ENCODE measurements around the gene ARMH3. TPM values are rescaled to one million over a fixed set of nuclear protein-coding genes. Genes with fewer than 3 reads are reported as not detected.

ARMH3 gene
- total and polyA plus RNA-seq, 10 of the 15 experiments (the other 5 are each of a cell fraction or from before 2014, with no cell fraction given): 13.0 to 33.0 (median 16.4) TPM

DNA sequence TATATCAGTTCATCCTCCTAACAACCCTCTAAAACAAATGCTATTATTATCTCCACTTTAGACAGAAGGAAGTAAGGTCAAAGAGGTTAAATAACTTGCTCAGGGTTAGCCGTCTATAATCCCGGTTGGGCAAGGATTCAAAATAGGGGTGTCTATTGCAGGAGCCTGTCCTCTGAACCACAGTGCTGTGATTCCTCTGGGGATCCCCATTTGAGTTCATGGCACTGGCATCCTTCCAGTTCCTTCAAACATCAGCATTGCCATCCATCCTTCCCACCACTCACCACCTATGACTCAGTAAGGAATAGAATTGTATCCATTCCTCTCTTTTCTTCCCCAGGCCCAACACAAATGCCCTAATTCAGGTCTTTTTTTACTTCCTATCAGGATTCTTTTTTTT is 34.8 kb upstream of the ARMH3 start (continued):
- TF ChIP-seq, protein P1, sequence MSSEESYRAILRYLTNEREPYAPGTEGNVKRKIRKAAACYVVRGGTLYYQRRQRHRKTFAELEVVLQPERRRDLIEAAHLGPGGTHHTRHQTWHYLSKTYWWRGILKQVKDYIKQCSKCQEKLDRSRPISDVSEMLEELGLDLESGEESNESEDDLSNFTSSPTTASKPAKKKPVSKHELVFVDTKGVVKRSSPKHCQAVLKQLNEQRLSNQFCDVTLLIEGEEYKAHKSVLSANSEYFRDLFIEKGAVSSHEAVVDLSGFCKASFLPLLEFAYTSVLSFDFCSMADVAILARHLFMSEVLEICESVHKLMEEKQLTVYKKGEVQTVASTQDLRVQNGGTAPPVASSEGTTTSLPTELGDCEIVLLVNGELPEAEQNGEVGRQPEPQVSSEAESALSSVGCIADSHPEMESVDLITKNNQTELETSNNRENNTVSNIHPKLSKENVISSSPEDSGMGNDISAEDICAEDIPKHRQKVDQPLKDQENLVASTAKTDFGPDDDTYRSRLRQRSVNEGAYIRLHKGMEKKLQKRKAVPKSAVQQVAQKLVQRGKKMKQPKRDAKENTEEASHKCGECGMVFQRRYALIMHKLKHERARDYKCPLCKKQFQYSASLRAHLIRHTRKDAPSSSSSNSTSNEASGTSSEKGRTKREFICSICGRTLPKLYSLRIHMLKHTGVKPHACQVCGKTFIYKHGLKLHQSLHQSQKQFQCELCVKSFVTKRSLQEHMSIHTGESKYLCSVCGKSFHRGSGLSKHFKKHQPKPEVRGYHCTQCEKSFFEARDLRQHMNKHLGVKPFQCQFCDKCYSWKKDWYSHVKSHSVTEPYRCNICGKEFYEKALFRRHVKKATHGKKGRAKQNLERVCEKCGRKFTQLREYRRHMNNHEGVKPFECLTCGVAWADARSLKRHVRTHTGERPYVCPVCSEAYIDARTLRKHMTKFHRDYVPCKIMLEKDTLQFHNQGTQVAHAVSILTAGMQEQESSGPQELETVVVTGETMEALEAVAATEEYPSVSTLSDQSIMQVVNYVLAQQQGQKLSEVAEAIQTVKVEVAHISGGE (CRISPR knock-in tag; IDR thresholded peaks at IDR 0.05): no peak
- TF ChIP-seq, protein P2, sequence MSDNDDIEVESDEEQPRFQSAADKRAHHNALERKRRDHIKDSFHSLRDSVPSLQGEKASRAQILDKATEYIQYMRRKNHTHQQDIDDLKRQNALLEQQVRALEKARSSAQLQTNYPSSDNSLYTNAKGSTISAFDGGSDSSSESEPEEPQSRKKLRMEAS (IDR thresholded peaks at IDR 0.05; ENCODE audit: low read depth, low read length): no peak
- TF ChIP-seq RFX5 (IDR thresholded peaks at IDR 0.05; ENCODE audit: low read depth, low read length): no peak
- TF ChIP-seq, protein P3, sequence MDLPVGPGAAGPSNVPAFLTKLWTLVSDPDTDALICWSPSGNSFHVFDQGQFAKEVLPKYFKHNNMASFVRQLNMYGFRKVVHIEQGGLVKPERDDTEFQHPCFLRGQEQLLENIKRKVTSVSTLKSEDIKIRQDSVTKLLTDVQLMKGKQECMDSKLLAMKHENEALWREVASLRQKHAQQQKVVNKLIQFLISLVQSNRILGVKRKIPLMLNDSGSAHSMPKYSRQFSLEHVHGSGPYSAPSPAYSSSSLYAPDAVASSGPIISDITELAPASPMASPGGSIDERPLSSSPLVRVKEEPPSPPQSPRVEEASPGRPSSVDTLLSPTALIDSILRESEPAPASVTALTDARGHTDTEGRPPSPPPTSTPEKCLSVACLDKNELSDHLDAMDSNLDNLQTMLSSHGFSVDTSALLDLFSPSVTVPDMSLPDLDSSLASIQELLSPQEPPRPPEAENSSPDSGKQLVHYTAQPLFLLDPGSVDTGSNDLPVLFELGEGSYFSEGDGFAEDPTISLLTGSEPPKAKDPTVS (IDR thresholded peaks at IDR 0.05; ENCODE audit: low read depth, low read length): no peak

DNA sequence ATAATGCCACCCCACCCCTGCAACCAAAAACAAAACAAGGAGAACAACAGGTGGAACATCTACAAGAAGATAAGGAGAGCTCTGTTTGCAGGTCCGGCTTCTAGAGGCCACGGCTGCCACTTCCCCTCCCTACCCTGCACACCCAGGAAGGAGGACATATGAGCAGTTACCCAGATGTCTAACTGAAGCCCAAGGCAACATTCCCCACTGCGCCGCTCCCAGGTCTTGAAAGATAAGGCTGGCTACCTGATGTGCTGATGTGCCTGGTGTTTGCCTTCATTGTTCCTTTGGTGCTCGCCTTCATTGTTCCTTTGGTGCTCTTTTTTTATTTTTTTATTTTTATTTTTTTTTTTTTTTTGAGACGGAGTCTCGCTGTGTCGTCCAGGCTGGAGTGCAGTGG is 30.2 kb upstream of the ARMH3 start:
- RAD21 ChIA-PET (ENCODE audit: unreplicated experiment): no interaction called here
- CTCF ChIA-PET: no interaction called here
- H3K79me2 ChIP-seq (ENCODE audit: control insufficient read depth, insufficient read depth, low read length): no peaks in the 10 kb centered on the region
- no TSS peak for BruUV-seq (replicated peaks)
- intact Hi-C loops (cut with micrococcal nuclease; ENCODE audit: unreplicated experiment): no loop called here
- no peak for FAIRE-seq
- H3K9ac ChIP-seq (ENCODE audit: control insufficient read depth, insufficient read depth, low read length): no peak overlapping the region
- no peaks in the 10 kb centered on the region for H4K20me1 ChIP-seq (ENCODE audit: control insufficient read depth, insufficient read depth)
- H3K27ac ChIP-seq (ENCODE audit: control insufficient read depth, insufficient read depth): no peak overlapping the region
- DNase-seq (ENCODE audit: low read depth, low spot score): no peak
- no peak overlapping the region for H3K4me2 ChIP-seq (ENCODE audit: control insufficient read depth, insufficient read depth)
- SMC1A ChIA-PET (ENCODE audit: uncharacterized antibody, unreplicated experiment): no interaction called here
- TF ChIP-seq, protein P4, sequence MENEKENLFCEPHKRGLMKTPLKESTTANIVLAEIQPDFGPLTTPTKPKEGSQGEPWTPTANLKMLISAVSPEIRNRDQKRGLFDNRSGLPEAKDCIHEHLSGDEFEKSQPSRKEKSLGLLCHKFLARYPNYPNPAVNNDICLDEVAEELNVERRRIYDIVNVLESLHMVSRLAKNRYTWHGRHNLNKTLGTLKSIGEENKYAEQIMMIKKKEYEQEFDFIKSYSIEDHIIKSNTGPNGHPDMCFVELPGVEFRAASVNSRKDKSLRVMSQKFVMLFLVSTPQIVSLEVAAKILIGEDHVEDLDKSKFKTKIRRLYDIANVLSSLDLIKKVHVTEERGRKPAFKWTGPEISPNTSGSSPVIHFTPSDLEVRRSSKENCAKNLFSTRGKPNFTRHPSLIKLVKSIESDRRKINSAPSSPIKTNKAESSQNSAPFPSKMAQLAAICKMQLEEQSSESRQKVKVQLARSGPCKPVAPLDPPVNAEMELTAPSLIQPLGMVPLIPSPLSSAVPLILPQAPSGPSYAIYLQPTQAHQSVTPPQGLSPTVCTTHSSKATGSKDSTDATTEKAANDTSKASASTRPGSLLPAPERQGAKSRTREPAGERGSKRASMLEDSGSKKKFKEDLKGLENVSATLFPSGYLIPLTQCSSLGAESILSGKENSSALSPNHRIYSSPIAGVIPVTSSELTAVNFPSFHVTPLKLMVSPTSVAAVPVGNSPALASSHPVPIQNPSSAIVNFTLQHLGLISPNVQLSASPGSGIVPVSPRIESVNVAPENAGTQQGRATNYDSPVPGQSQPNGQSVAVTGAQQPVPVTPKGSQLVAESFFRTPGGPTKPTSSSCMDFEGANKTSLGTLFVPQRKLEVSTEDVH (IDR thresholded peaks at IDR 0.05; ENCODE audit: low read depth, partially characterized antibody): no peak
- TF ChIP-seq BMI1 (IDR thresholded peaks at IDR 0.05; ENCODE audit: borderline replicate concordance): no peak
- no peak for TF ChIP-seq CEBPB (IDR thresholded peaks at IDR 0.05; ENCODE audit: borderline replicate concordance in 1 of 2, low read depth in 2 of 2, low read length in 2 of 2)
- TF ChIP-seq, protein P5, sequence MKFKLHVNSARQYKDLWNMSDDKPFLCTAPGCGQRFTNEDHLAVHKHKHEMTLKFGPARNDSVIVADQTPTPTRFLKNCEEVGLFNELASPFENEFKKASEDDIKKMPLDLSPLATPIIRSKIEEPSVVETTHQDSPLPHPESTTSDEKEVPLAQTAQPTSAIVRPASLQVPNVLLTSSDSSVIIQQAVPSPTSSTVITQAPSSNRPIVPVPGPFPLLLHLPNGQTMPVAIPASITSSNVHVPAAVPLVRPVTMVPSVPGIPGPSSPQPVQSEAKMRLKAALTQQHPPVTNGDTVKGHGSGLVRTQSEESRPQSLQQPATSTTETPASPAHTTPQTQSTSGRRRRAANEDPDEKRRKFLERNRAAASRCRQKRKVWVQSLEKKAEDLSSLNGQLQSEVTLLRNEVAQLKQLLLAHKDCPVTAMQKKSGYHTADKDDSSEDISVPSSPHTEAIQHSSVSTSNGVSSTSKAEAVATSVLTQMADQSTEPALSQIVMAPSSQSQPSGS (IDR thresholded peaks at IDR 0.05; ENCODE audit: low read length): no peak
- no peak for TF ChIP-seq ZBED1 (IDR thresholded peaks at IDR 0.05; ENCODE audit: borderline replicate concordance)
- TF ChIP-seq TCF12 (IDR thresholded peaks at IDR 0.05; ENCODE audit: low read depth, low read length): no peak
- no peak for TF ChIP-seq ZNF217 (IDR thresholded peaks at IDR 0.05)
- POLR2A ChIA-PET: interaction anchor here (0.7 kb wide), 1 partner anchor 337 kb away, joined by 3 read pairs; no protein-coding TSS in a partner anchor
- no peaks in the 10 kb centered on the region for H3K4me1 ChIP-seq (ENCODE audit: control insufficient read depth, insufficient read depth, low read length)
- no peaks in the 10 kb centered on the region for H3K36me3 ChIP-seq (ENCODE audit: control insufficient read depth in 2 of 2, insufficient read depth in 2 of 2, low read length in 1 of 2)
- H3K27me3 ChIP-seq (replicated peaks in 1 of 2; ENCODE audit: control insufficient read depth in 2 of 2, insufficient read depth in 2 of 2, low read length in 1 of 2): no peaks in the 10 kb centered on the region
- no peak overlapping the region for H3K4me3 ChIP-seq
- 95% methylated on average over 8 of the region's 8 CpGs for WGBS (ENCODE audit: insufficient coverage, insufficient replicate concordance, low lambda C conversion rate, missing lambda C conversion rate)
- ATAC-seq: no peak
- no peak overlapping the region for H2AFZ ChIP-seq (ENCODE audit: control insufficient read depth, low read depth, low read length)
- H3K9me3 ChIP-seq (replicated peaks; ENCODE audit: control insufficient read depth, insufficient read depth, low read length): no peaks in the 10 kb centered on the region
- in situ Hi-C loops (cut with MboI): loop anchor here (25.0 kb wide), 1 partner anchor 874 kb away; no protein-coding TSS in a partner anchor
